ENCODE data around the gene CACNA1E.

Gene CACNA1E

DNA sequence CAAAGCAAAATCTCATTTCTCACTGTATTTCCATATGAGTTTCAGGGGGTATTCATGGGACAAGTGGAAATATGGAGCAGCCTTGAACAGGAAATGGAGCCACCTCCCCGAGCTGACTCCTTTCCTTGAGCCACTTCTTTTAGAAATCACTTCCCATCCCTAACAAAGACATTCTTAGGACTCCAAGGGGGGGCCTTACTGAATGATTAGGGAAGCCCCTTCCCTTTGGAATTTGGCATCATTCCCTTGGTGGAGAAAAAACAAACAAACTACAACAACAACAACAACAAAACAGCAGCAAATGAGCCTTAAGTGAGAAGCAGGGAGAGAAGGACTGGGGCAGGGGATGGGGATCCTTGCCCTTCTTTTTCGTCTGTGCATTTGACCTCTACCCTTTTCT lies 299.9 kb downstream of the CACNA1E start:
- no peak overlapping the region for H3K27ac ChIP-seq (ENCODE audit: low read depth, low read length)
- H3K9me3 ChIP-seq (ENCODE audit: control insufficient read depth, insufficient read depth, low read depth, low read length) = no peaks in the 10 kb centered on the region
- H3K27me3 ChIP-seq (ENCODE audit: control insufficient read depth, insufficient read depth, low read length) = no peaks in the 10 kb centered on the region
- H3K4me3 ChIP-seq (ENCODE audit: low read depth, low read length) = no peak overlapping the region
- H3K4me1 ChIP-seq (ENCODE audit: control insufficient read depth, insufficient read depth, low read length) = peaks cover 11% of the 10 kb centered on the region; the same call in 1 of the 2 replicates
- no peaks in the 10 kb centered on the region for H3K36me3 ChIP-seq (ENCODE audit: control insufficient read depth, insufficient read depth, low read length)
- no peak overlapping the region for H3K9ac ChIP-seq (ENCODE audit: low read length)

DNA sequence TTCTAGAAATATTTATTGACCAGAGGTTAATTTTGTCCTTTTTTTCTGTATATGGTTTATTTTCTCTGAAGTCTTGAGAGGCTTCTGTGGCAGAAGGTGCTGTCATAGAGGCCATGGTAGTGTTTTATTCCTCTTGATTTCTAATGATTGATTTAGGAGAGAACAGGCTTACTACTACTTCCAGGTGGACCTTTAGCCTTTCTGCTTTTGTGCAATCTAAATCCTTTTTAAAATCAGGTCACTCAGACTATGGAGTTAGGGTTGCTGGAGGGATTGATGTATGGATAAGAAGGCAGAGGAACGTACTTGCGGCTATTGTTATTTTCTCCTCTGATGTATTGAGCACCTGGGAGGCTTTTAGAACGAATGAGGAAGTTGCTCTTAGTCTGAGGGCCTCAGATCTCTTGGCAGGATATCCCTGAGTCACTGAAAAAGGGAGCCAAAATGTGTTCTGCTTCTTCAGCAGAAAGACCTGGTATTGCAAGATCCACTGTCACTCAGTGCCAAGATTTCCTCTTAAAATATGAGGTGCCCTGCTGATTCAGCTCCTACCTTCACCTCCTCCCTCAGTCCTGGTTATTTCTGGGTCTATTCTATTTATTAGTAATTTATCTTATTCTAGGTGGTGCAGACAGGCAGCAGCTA lies 300.8 kb downstream of the CACNA1E start:
- H3K27ac ChIP-seq (ENCODE audit: low read depth, low read length) = no peak overlapping the region
- no peak overlapping the region for H3K9ac ChIP-seq (ENCODE audit: low read length)
- H3K27me3 ChIP-seq (ENCODE audit: control insufficient read depth, insufficient read depth, low read length) = no peaks in the 10 kb centered on the region
- no peaks in the 10 kb centered on the region for H3K9me3 ChIP-seq (ENCODE audit: control insufficient read depth, insufficient read depth, low read depth, low read length)
- H3K36me3 ChIP-seq (ENCODE audit: control insufficient read depth, insufficient read depth, low read length) = no peaks in the 10 kb centered on the region
- peaks cover 11% of the 10 kb centered on the region; the same call in 1 of the 2 replicates for H3K4me1 ChIP-seq (ENCODE audit: control insufficient read depth, insufficient read depth, low read length)
- no peak overlapping the region for H3K4me3 ChIP-seq (ENCODE audit: low read depth, low read length)

DNA sequence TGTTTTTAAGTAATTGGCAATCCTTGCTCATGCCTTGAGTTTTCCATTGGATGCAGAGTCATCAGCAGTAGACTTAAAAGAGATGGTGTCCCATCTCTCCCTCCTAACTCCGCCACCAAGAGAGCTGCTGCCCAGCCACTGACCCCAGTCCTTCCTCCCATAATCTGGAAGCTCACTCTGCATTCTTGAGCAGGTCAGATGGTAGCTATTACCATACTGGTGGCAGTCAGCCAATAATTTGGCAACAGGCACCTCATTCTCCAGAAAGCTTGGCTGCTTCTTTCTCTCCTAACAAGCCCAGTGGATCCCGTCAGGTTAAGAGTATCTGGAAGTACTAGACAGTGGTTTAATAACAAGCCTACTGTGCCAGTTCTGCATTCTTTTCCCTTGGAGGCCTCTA lies 306.1 kb downstream of the CACNA1E start:
- H3K4me1 ChIP-seq (ENCODE audit: control insufficient read depth, insufficient read depth, low read length) = no peaks in the 10 kb centered on the region
- H3K4me3 ChIP-seq (ENCODE audit: low read depth, low read length) = no peak overlapping the region
- H3K27ac ChIP-seq (ENCODE audit: low read depth, low read length) = no peak overlapping the region
- H3K36me3 ChIP-seq (ENCODE audit: control insufficient read depth, insufficient read depth, low read length) = no peaks in the 10 kb centered on the region
- H3K9ac ChIP-seq (ENCODE audit: low read length) = no peak overlapping the region
- no peaks in the 10 kb centered on the region for H3K9me3 ChIP-seq (ENCODE audit: control insufficient read depth, insufficient read depth, low read depth, low read length)
- H3K27me3 ChIP-seq (ENCODE audit: control insufficient read depth, insufficient read depth, low read length) = no peaks in the 10 kb centered on the region

DNA sequence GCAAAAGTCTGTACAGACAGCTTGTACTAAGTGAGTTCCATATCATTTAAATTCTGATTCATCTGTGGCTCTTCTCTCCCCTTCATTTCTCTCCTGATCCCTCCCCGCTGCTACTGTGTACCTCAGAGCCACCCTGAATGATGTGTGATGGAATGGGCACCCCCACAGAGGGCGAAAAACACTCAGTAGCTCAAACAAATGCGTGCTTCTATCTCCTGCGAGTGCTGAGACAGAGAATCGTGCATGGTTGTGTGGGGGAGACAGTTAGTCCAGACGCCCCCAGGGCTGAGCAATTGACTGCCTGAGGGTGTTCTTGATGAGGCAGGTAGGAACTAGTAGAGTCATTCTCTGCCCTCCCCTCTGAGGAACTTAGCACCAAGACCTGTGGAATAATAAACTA lies 308.4 kb downstream of the CACNA1E start:
- Histone ChIP-seq H3K4me1 (ENCODE audit: control insufficient read depth, insufficient read depth, low read length) (no peaks in the 10 kb centered on the region), H3K9ac (ENCODE audit: low read length) (no peak overlapping the region), H3K27me3 (ENCODE audit: control insufficient read depth, insufficient read depth, low read length) (no peaks in the 10 kb centered on the region), H3K36me3 (ENCODE audit: control insufficient read depth, insufficient read depth, low read length) (no peaks in the 10 kb centered on the region), H3K9me3 (ENCODE audit: control insufficient read depth, insufficient read depth, low read depth, low read length) (0 out of 2 replicates have a peak, but pooled peaks cover 4% of the 10 kb centered on the region), H3K27ac (ENCODE audit: low read depth, low read length) (no peak overlapping the region), H3K4me3 (ENCODE audit: low read depth, low read length) (no peak overlapping the region)

DNA sequence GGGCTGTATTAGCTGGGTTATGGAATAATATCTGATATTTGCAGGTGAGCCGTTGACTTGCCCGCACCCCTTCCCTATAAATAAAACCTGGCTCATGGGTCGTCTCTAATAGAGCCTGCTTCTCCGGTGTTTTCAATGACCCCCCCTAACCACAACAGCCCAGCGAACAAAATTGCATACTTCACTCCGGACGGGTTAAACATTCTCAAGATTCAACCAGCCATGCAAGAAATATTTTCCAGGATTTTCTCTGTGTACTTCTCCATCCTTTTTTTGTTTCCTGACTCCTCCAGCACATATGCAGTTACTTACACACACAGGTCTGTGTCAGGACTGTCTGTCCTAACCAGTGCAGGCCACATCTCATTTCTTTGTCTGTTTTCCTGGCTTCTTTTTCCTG lies 310.5 kb downstream of the CACNA1E start:
- Histone ChIP-seq H3K27ac (ENCODE audit: low read depth, low read length) (no peak overlapping the region), H3K9me3 (ENCODE audit: control insufficient read depth, insufficient read depth, low read depth, low read length) (0 out of 2 replicates have a peak, but pooled peaks cover 4% of the 10 kb centered on the region), H3K4me1 (ENCODE audit: control insufficient read depth, insufficient read depth, low read length) (no peaks in the 10 kb centered on the region), H3K4me3 (ENCODE audit: low read depth, low read length) (no peak overlapping the region), H3K27me3 (ENCODE audit: control insufficient read depth, insufficient read depth, low read length) (no peaks in the 10 kb centered on the region), H3K36me3 (ENCODE audit: control insufficient read depth, insufficient read depth, low read length) (no peaks in the 10 kb centered on the region), H3K9ac (ENCODE audit: low read length) (no peak overlapping the region)

DNA sequence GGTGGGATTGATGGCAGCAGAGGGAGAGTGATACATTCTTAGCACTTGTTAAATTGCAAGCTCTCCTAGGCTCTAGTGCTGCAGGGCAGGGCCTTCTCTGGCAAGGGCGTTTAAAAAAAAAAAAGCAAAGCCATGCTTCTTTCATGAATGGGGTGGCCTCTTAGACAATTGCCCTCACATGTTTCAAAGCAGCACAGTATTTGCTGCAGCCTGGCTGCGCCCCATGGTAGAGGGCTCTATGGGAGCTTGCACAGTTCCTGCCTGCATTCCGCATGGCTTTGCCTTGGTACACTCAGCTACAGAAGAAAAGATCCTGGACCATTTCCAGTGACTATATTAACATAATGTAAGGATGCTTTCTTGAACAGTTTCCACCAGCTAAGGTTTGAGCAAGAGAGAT lies 311.0 kb downstream of the CACNA1E start:
- no peaks in the 10 kb centered on the region for H3K27me3 ChIP-seq (ENCODE audit: control insufficient read depth, insufficient read depth, low read length)
- H3K4me1 ChIP-seq (ENCODE audit: control insufficient read depth, insufficient read depth, low read length) = no peaks in the 10 kb centered on the region
- H3K9ac ChIP-seq (ENCODE audit: low read length) = no peak overlapping the region
- H3K27ac ChIP-seq (ENCODE audit: low read depth, low read length) = no peak overlapping the region
- no peak overlapping the region for H3K4me3 ChIP-seq (ENCODE audit: low read depth, low read length)
- H3K9me3 ChIP-seq (ENCODE audit: control insufficient read depth, insufficient read depth, low read depth, low read length) = 0 out of 2 replicates have a peak, but pooled peaks cover 4% of the 10 kb centered on the region
- H3K36me3 ChIP-seq (ENCODE audit: control insufficient read depth, insufficient read depth, low read length) = no peaks in the 10 kb centered on the region

DNA sequence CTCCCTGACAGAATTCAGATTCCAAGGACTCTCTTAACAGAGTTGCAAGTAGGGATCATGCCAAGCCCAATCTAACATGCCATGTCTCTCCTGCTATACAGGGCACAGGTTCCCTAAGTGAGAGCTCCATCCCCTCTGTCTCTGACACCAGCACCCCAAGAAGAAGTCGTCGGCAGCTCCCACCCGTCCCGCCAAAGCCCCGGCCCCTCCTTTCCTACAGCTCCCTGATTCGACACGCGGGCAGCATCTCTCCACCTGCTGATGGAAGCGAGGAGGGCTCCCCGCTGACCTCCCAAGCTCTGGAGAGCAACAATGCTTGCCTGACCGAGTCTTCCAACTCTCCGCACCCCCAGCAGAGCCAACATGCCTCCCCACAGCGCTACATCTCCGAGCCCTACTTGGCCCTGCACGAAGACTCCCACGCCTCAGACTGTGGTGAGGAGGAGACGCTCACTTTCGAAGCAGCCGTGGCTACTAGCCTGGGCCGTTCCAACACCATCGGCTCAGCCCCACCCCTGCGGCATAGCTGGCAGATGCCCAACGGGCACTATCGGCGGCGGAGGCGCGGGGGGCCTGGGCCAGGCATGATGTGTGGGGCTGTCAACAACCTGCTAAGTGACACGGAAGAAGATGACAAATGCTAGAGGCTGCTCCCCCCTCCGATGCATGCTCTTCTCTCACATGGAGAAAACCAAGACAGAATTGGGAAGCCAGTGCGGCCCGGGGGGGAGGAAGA lies 315.0 kb downstream of the CACNA1E start:
- Histone ChIP-seq H3K27me3 (ENCODE audit: control insufficient read depth, insufficient read depth, low read length) (no peaks in the 10 kb centered on the region), H3K27ac (ENCODE audit: low read depth, low read length) (no peak overlapping the region), H3K9me3 (ENCODE audit: control insufficient read depth, insufficient read depth, low read depth, low read length) (0 out of 2 replicates have a peak, but pooled peaks cover 4% of the 10 kb centered on the region), H3K9ac (ENCODE audit: low read length) (no peak overlapping the region), H3K4me3 (ENCODE audit: low read depth, low read length) (no peak overlapping the region), H3K4me1 (ENCODE audit: control insufficient read depth, insufficient read depth, low read length) (no peaks in the 10 kb centered on the region), H3K36me3 (ENCODE audit: control insufficient read depth, insufficient read depth, low read length) (no peaks in the 10 kb centered on the region)

DNA sequence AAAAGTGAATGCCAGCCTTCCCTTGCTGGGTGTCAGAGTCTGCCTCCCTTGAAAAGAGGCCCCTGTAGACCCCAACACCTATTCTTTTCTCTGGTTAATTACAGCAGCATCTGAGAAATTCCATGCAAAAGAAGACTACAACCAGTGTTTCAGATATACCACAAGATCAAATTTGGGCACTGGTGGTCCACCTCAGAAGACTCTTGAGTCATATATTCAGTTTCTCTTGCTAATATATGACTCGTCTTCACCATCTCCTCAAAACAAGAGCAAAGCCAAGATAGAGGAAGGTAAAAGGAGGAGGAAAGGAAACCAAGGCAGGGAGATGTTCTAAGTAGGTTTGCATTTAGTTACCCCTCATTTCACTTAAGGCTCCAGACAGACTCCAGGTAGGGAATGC lies 318.3 kb downstream of the CACNA1E start:
- H3K4me3 ChIP-seq (ENCODE audit: low read depth, low read length) = no peak overlapping the region
- H3K4me1 ChIP-seq (ENCODE audit: control insufficient read depth, insufficient read depth, low read length) = peaks cover 7% of the 10 kb centered on the region; the same call in 1 of the 2 replicates
- H3K27me3 ChIP-seq (ENCODE audit: control insufficient read depth, insufficient read depth, low read length) = no peaks in the 10 kb centered on the region
- no peak overlapping the region for H3K9ac ChIP-seq (ENCODE audit: low read length)
- H3K27ac ChIP-seq (ENCODE audit: low read depth, low read length) = no peak overlapping the region
- 0 out of 2 replicates have a peak, but pooled peaks cover under 1% of the 10 kb centered on the region for H3K9me3 ChIP-seq (ENCODE audit: control insufficient read depth, insufficient read depth, low read depth, low read length)
- no peaks in the 10 kb centered on the region for H3K36me3 ChIP-seq (ENCODE audit: control insufficient read depth, insufficient read depth, low read length)

DNA sequence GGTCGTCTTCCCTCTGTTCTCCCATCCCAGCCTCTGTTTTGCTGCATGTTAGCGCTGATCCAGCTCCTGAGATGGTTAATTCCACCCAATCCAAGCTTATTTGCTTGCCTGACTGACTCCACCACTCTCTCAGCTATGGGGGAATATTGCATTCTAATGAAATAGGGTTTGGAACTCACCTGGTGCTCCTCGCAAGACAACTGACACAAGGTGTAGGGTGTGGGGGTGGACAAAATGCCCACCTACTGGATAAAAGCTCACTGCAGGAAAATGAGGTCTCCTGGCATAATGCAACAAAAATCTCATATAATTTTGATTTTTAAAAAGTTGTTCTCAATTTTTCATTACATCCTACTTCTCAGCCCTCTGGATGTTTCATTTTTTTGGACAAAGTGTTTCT lies 319.1 kb downstream of the CACNA1E start:
- H3K4me1 ChIP-seq (ENCODE audit: control insufficient read depth, insufficient read depth, low read length) = peaks cover 14% of the 10 kb centered on the region; the same call in 1 of the 2 replicates
- H3K9me3 ChIP-seq (ENCODE audit: control insufficient read depth, insufficient read depth, low read depth, low read length) = no peaks in the 10 kb centered on the region
- no peak overlapping the region for H3K4me3 ChIP-seq (ENCODE audit: low read depth, low read length)
- no peaks in the 10 kb centered on the region for H3K27me3 ChIP-seq (ENCODE audit: control insufficient read depth, insufficient read depth, low read length)
- H3K36me3 ChIP-seq (ENCODE audit: control insufficient read depth, insufficient read depth, low read length) = no peaks in the 10 kb centered on the region
- H3K9ac ChIP-seq (ENCODE audit: low read length) = no peak overlapping the region
- no peak overlapping the region for H3K27ac ChIP-seq (ENCODE audit: low read depth, low read length)

DNA sequence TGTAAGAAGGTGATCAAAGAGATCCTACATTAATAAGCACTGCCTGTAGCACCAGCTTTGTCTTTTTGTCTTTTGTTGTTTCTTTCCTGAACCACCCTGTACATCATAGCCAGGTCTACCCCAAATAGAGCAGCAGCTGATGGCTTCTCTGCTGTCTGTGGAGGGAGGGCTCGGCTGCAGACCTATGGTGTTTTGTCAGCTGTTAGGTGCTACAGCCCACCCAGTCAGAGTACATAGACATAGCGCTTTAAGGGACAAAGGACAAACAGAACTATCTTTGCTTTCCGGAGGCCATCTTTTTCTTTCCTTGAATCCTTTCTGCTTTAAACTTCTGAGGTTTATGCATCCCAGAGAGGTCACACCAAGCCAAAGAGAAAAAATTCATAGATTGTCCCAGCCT lies 320.1 kb downstream of the CACNA1E start:
- Histone ChIP-seq H3K27ac (ENCODE audit: low read depth, low read length) (no peak overlapping the region), H3K9me3 (ENCODE audit: control insufficient read depth, insufficient read depth, low read depth, low read length) (no peaks in the 10 kb centered on the region), H3K4me1 (ENCODE audit: control insufficient read depth, insufficient read depth, low read length) (peaks cover 14% of the 10 kb centered on the region; the same call in 1 of the 2 replicates), H3K27me3 (ENCODE audit: control insufficient read depth, insufficient read depth, low read length) (no peaks in the 10 kb centered on the region), H3K9ac (ENCODE audit: low read length) (no peak overlapping the region), H3K36me3 (ENCODE audit: control insufficient read depth, insufficient read depth, low read length) (no peaks in the 10 kb centered on the region), H3K4me3 (ENCODE audit: low read depth, low read length) (no peak overlapping the region)

DNA sequence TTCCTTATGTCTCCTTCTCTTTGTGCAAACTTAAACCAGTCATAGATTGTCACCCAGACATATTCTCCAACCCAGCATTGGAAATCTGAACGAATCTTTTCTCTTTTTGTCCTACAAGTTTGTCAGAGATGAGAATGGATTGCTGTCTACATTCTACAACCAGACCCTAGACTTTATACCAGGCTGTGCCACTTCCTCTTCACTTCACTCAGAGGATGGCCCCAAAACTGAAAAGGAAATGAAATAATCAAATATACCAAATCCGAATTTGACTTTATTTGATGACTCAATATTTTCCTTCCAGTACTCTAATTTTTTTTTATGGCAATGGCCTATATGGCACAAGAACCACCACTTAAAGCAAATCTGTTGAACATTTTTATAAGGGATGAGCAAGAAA lies 321.7 kb downstream of the CACNA1E start:
- H3K9me3 ChIP-seq (ENCODE audit: control insufficient read depth, insufficient read depth, low read depth, low read length) = no peaks in the 10 kb centered on the region
- no peak overlapping the region for H3K9ac ChIP-seq (ENCODE audit: low read length)
- no peak overlapping the region for H3K27ac ChIP-seq (ENCODE audit: low read depth, low read length)
- peaks cover 14% of the 10 kb centered on the region; the same call in 1 of the 2 replicates for H3K4me1 ChIP-seq (ENCODE audit: control insufficient read depth, insufficient read depth, low read length)
- no peaks in the 10 kb centered on the region for H3K27me3 ChIP-seq (ENCODE audit: control insufficient read depth, insufficient read depth, low read length)
- no peaks in the 10 kb centered on the region for H3K36me3 ChIP-seq (ENCODE audit: control insufficient read depth, insufficient read depth, low read length)
- H3K4me3 ChIP-seq (ENCODE audit: low read depth, low read length) = no peak overlapping the region
